Activated CD8-positive, alpha-beta T cell treated with anti-CD3 and anti-CD28 coated beads, Interleukin-2, amount 10 ng/mL, durations not matched to agents 7 days and 5 days (primary cell): ENCODE measurements around the gene PPP1R9B. TPM values are rescaled to one million over a fixed set of nuclear protein-coding genes. Genes with fewer than 3 reads are reported as not detected.
A peak's percentile ranks its signal among the peaks of the same experiment; 100 is the strongest.

Experiments used
- ATAC-seq: fragments of 150-1000 bp; cut with Tn5 transposase; one replicate; pipeline ENCODE4 v1.10.0; 2021; ENCODE audit warnings: moderate library complexity
- CTCF ChIA-PET: fragments of 350-600 bp; sonication (Branson Sonifier 250); formaldehyde crosslinking; loops from one replicate; lab custom pipeline; 2021; ENCODE audit warnings: antibody characterized with exemption; lab: Charles Lee
- POLR2A ChIA-PET: fragments of 350-600 bp; sonication (Branson Sonifier 250); formaldehyde crosslinking; loops from one replicate; lab custom pipeline; 2021; ENCODE audit warnings: antibody characterized with exemption; lab: Charles Lee
- DNase-seq: peaks from one replicate; pipeline ENCODE4 v3.0.0-alpha.2; 2020
- H3K27ac Mint-ChIP-seq: one replicate; pipeline ENCODE4 v1.8.0; 2021; ENCODE audit warnings: mild to moderate bottlenecking, mixed read lengths
- H3K27me3 Mint-ChIP-seq: one replicate; pipeline ENCODE4 v1.8.0; 2021; ENCODE audit warnings: low read depth, mixed read lengths
- H3K36me3 Mint-ChIP-seq: one replicate; pipeline ENCODE4 v1.8.0; 2021; ENCODE audit warnings: low read depth, mixed read lengths
- H3K4me1 Mint-ChIP-seq: one replicate; pipeline ENCODE4 v1.8.0; 2021; ENCODE audit warnings: low read depth, mixed read lengths
- H3K4me3 Mint-ChIP-seq: one replicate; pipeline ENCODE4 v1.8.0; 2021; ENCODE audit warnings: mild to moderate bottlenecking, mixed read lengths
- H3K9me3 Mint-ChIP-seq: one replicate; pipeline ENCODE4 v1.8.0; 2022; ENCODE audit warnings: mixed read lengths; ENCODE audit not compliant: insufficient read depth
- total RNA-seq, 2 experiments: library from RNA; stranded (reverse); gene quantifications; one replicate each; pipeline ENCODE4 v1.2.3, GENCODE V29; 2021

PPP1R9B gene
- total RNA-seq, 2 experiments from 2014 or later: 113 to 115 TPM

DNA sequence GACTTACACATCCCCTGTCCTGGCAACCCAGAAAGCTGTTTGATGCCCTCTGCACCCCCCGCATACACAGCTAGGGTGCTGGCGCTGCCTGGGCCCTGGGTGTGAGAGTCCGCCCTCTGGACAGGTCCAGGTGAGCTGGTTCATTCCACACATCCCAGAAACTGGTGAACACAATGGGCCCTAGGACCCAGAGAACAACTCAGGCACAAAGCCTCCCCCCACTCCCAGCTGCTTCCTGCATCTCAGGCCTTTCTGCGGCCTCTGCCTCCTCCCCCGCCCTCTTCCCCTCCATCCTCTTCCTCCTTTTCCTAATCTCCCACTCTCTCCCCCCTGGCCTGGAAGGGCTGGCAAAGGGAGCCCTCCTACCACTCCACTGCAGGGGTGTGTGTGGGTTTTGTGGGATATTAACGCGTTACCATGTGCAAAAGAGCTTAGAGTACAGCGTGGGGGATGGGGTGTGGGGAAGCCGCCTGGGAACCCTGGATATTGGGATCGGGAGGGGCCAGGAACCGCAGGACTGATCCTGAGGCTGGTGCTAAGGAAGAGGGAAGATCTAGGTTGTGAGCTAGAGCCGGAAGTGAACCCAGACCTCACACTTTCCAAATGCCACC lies 1.6 kb upstream of the PPP1R9B start:
- ChIA-PET CTCF (interaction anchor here (0.8 to 9.7 kb wide), 12 partner anchors 9 to 154 kb away, joined by 3 to 118 read pairs (median 6); partner anchors contain the start of gene SGCA), POLR2A (interaction anchor here (0.7 to 4.2 kb wide), 7 partner anchors 9 to 714 kb away, joined by 3 to 43 read pairs (median 4); partner anchors contain the start of genes PDK2 and TOB1)
- peaks cover 16% of the 10 kb centered on the region for H3K36me3 Mint-ChIP-seq
- no peaks in the 10 kb centered on the region for H3K9me3 Mint-ChIP-seq
- ATAC-seq (peak; percentile 32), DNase-seq (peak; percentile 79)
- H3K4me1 Mint-ChIP-seq: peaks cover 43% of the 10 kb centered on the region
- H3K4me3 Mint-ChIP-seq: peak overlapping the region; percentile 84
- H3K27me3 Mint-ChIP-seq: no peaks in the 10 kb centered on the region
- peak overlapping the region; percentile 94 for H3K27ac Mint-ChIP-seq

DNA sequence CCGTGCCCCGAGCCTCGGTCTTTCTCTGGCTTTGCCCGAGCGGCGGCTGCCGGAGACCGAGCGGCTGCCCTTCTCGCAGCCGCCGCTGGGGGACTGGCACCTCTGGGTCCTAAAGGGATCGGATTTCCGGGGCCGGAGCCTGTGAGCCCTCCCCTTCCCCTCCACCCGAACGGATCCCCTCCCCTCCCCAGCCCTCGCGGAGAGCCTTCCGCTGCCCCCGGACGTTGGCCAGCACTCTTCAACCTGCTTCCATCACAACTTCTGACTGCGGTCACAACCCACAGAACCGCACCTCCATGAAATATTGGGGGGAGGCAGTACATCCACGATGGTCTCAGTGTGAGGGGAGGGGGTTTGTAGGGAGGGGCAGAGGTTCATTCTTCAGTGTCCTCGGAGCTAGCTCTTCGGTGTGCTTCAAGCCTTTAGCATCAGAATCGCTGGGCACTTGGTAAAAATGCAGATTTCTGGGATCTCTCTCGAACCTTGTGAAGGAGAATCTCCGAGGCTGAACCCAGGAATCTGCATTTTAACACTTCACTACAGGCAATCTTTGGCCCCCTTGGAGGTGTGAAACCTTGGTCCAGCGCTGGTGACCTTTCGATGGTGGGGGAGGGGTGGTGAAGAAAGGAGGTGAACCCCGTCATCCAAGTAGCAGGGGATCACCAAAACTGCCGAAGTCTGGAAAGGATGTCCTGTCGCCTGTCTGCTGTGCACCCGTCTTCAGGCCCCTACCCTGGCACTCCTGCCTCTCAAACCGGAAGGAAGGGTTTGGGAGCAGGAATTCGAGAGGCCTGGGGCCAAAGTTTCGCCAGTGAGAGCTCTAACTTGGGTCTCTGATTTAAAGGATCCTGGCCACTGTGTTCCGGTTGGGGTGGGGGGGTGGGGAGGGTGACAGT lies 812 bp upstream of the PPP1R9B start:
- H3K9me3 Mint-ChIP-seq: no peaks in the 10 kb centered on the region
- H3K36me3 Mint-ChIP-seq: peaks cover 23% of the 10 kb centered on the region
- H3K27ac Mint-ChIP-seq: peak overlapping the region; percentile 94
- DNase-seq (peak; percentile 94), ATAC-seq (peak; percentile 77)
- H3K27me3 Mint-ChIP-seq: no peaks in the 10 kb centered on the region
- H3K4me1 Mint-ChIP-seq: peaks cover 49% of the 10 kb centered on the region
- CTCF ChIA-PET: interaction anchor here (0.9 to 9.7 kb wide), 15 partner anchors 10 to 153 kb away, joined by 3 to 118 read pairs (median 5); partner anchors contain the start of genes SAMD14 and SGCA
- peak overlapping the region; percentile 84 for H3K4me3 Mint-ChIP-seq
- POLR2A ChIA-PET: interaction anchor here (0.7 to 4.2 kb wide), 7 partner anchors 8 to 715 kb away, joined by 3 to 43 read pairs (median 4); partner anchors contain the start of genes PDK2 and TOB1

DNA sequence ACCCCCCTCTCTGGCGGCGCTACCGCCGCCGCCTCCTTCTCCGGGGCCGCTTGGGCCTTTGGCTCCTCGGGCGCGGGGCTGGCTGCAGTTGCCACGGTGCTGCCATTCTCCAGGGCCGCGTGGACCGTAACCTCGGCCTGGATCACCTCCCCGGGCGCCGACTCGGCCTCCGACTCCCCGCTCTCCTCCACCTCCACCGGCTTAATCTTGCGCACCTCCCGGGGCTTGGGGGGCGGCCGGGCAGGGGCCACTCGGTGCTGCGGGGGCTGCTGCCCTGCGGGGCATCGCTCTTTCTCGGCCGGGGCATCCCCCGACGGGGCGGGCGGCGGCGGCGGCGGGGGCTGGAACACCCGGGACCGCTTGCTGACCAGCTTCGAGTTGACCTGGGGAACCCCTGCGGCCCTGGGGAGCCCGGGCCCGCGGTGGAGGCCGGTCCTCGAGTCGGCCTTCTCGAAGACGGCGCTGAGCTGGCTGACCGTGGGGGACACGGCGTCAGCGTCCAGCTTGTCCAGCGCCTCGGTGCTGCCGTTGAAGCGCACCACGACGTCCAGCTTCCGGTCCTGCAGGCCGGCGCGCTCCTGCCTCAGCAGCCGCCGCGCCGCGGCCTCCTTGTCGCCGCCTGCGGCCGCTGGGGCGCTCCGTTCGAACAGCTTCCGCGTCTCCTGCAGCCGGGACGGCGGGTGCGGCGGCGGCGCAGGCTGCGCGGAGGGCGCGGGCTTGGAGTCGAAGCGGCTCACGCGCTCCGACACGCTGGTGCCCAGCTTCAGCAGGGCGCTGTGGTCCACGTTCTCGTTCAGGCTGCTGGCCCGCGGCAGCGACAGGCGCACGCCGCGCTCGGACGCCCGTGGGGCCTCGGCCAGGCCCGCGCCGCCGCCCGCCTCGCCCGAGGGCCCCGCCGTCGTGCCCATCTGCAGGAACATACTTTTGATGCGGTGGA lies 792 bp downstream of the PPP1R9B start:
- ChIA-PET CTCF (interaction anchor here (0.7 to 9.7 kb wide), 6 partner anchors 8 to 56 kb away, joined by 3 to 118 read pairs (median 6); no protein-coding TSS in a partner anchor), POLR2A (interaction anchor here (0.7 to 4.2 kb wide), 4 partner anchors 9 to 576 kb away, joined by 3 to 43 read pairs (median 4); no protein-coding TSS in a partner anchor)
- peaks cover 53% of the 10 kb centered on the region for H3K4me1 Mint-ChIP-seq

DNA sequence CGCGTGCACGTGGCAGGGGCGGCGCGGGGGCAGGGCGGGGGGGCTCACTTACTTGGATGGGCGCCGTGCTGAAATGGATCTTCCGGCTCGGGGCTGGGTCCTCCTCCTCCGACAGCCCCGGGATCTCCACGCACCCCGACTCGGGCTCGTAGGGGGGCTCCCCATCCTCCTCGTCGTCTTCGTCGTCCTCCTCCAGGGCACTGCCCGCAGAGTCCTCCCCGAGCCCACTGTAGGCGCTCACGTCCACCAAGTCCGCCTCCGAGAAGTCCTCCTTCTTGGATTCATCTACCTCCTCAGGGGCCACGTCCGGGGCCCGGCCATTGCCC lies 1.4 kb downstream of the PPP1R9B start:
- ChIA-PET POLR2A (interaction anchor here (1.3 to 4.2 kb wide), 2 partner anchors 8 to 12 kb away, joined by 5 to 43 read pairs; no protein-coding TSS in a partner anchor), CTCF (interaction anchor here (1.4 to 9.7 kb wide), 5 partner anchors 9 to 32 kb away, joined by 4 to 118 read pairs (median 8); no protein-coding TSS in a partner anchor)
- Mint-ChIP-seq H3K4me3 (peak overlapping the region; percentile 95), H3K36me3 (peaks cover 43% of the 10 kb centered on the region), H3K9me3 (no peaks in the 10 kb centered on the region), H3K4me1 (peaks cover 53% of the 10 kb centered on the region), H3K27me3 (no peaks in the 10 kb centered on the region), H3K27ac (peak overlapping the region; percentile 86)
- no peak for DNase-seq
- ATAC-seq: no peak

More for the DNA sequence above, 792 bp downstream of the PPP1R9B start:
- Mint-ChIP-seq H3K9me3 (no peaks in the 10 kb centered on the region), H3K4me3 (peak overlapping the region; percentile 95), H3K36me3 (peaks cover 36% of the 10 kb centered on the region), H3K27ac (peak overlapping the region; percentile 86), H3K27me3 (no peaks in the 10 kb centered on the region)
- DNase-seq (peak; percentile 62), ATAC-seq (peak; percentile 29)

DNA sequence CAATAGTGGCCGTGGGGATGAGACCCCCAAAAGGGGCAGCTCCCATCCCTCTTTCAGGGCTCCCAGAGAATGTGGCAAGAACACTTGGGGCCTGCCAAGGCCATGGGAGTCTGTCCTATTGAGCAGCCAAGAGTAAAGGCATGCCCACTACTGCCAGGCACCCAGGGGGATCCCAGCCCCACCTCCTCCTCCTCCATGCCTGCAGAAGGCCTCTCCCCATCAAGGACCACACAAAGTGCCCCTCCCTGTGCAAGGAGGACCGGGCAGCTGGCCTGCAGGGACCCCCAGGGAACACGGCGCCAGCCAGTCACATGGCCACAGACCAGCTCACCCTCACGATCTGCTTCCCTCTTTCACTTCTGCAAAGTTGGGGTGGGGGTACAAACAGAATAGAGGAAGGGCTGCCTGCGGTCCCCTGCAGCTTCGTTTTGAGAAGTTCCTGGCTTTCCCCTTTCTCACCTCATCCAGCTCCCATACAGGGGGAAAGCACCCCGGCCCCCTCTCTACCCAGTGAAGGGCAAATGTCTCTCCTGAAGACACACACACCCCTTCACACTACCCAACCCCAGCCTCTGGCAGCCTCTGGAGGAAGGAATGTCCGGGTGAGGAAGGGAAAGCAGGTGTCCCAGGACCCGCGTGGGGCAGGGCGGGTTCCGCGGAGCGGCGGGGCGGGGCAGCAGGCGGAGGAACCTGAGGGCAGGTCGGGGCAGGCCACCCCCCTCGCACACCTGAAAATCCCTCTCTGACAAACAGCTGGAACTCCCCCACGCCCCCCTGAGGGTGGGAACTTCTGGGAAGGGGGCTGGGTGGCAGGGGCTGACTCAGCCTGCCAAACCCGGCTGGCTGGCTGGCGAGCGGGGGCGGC lies 2.0 kb downstream of the PPP1R9B start:
- CTCF ChIA-PET: interaction anchor here (1.0 to 9.7 kb wide), 8 partner anchors 9 to 54 kb away, joined by 3 to 118 read pairs (median 8); no protein-coding TSS in a partner anchor
- DNase-seq (peak; percentile 56), ATAC-seq (peak; percentile 3)
- Mint-ChIP-seq H3K4me3 (peak overlapping the region; percentile 95), H3K36me3 (peaks cover 49% of the 10 kb centered on the region), H3K27ac (peak overlapping the region; percentile 86), H3K4me1 (peaks cover 55% of the 10 kb centered on the region), H3K27me3 (no peaks in the 10 kb centered on the region), H3K9me3 (no peaks in the 10 kb centered on the region)
- POLR2A ChIA-PET: interaction anchor here (0.9 kb wide), 2 partner anchors 12 to 18 kb away, joined by 3 read pairs; partner anchors contain the start of gene SAMD14

DNA sequence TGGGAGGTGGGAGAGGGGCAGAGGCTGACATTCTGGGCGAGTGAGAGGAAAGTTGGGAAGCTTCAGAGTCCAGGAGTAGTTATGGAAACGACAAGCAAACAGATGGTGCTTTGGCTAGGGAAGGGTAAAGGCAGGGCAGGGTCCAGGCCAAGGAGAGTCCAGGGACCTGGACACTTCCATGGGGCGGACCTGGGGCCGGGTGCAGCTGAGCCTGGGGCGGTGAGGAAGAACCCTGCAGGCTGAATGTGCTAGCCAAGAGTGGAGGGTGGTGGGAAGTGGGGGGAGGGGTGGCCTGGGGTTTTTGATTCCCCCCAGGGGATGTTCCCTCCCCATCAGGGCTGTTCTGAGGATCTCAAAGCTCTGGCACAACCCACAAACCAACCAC lies 2.6 kb downstream of the PPP1R9B start:
- peak overlapping the region; percentile 95 for H3K4me3 Mint-ChIP-seq

DNA sequence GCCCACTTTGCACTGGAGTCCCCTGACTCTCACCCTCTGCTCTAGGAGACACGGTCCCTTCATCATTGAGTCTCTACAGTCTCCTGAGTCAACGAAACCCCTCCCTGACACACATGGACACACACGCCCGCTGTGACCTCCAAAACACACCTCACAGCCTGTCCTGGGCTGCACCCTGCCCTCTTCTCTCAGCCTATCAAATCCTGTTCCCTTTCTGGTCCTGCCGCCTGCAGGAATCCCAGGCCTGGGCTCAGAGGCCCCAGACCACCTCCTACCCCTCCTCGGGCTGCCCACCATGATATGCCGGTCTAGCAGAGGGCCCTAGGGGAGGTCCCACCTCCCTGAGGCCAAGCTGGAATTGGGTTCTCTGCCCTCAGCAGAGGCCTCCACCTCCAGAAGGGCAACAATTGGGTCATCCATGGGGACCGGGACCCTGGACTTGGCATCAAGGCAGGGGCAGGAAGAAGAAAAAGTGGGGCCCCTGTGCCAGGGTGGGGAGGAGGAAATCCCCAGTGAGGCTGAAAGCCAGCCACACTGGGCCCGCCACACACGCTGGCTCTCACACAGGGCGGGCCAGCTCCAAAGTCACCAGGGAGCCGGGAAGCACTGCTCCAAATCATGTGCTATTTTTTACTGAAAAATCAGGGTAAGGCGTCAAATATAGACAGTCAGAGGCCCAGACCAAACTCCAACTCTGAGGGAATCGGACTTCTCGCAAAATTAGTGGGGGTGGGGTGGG lies 3.4 kb downstream of the PPP1R9B start:
- DNase-seq: no peak
- no peak for ATAC-seq
- H3K27ac Mint-ChIP-seq: peak overlapping the region; percentile 84
- H3K4me3 Mint-ChIP-seq: peak overlapping the region; percentile 95
- H3K4me1 Mint-ChIP-seq: peaks cover 60% of the 10 kb centered on the region
- H3K27me3 Mint-ChIP-seq: no peaks in the 10 kb centered on the region
- POLR2A ChIA-PET: interaction anchor here (1.4 kb wide), 1 partner anchor 15 kb away, joined by 7 read pairs; no protein-coding TSS in a partner anchor
- H3K9me3 Mint-ChIP-seq: no peaks in the 10 kb centered on the region
- CTCF ChIA-PET: interaction anchor here (1.2 to 9.7 kb wide), 7 partner anchors 8 to 53 kb away, joined by 3 to 118 read pairs (median 8); no protein-coding TSS in a partner anchor
- peaks cover 60% of the 10 kb centered on the region for H3K36me3 Mint-ChIP-seq

More for the DNA sequence above, 2.6 kb downstream of the PPP1R9B start:
- ATAC-seq (no peak), DNase-seq (no peak)
- Mint-ChIP-seq H3K36me3 (peaks cover 52% of the 10 kb centered on the region), H3K9me3 (no peaks in the 10 kb centered on the region), H3K4me1 (peaks cover 59% of the 10 kb centered on the region), H3K27me3 (no peaks in the 10 kb centered on the region), H3K27ac (peak overlapping the region; percentile 86)
- CTCF ChIA-PET: interaction anchor here (1.0 to 9.7 kb wide), 10 partner anchors 8 to 54 kb away, joined by 3 to 118 read pairs (median 6); no protein-coding TSS in a partner anchor
- POLR2A ChIA-PET: interaction anchor here (0.9 kb wide), 2 partner anchors 13 to 18 kb away, joined by 3 read pairs; partner anchors contain the start of gene SAMD14

DNA sequence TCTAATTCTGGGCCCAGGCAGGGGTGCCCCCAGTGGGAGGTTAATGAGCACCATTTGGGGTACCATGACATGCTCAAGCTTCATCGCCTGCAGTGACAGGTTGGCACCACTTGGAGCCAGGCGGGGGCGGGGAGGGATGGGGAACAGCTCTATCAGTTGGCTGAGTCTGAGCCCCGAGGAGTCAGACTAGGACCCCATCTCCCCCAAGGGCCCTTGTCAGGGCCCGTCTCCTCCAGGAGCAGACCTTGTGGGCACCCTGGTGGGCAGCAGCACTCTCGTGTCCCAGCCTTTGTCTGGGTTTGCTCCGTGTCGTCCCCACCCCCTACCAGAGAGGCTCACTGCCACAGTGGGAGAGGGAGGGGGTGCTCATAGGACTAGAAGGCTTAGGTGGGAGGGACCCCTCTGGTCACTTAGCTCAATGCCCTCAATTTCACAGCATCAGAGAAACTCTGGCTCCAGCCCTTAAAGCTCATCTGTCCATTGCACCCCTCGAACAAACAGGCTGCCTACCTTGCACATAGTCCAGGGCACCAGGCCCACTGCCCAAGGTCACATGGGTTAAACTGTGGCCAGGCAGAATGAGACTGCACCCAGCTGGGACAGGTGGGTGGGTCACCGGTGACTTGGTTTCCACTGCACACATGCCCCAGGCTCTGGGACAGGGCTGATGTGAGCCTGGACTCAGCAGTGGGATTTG lies 4.1 kb downstream of the PPP1R9B start:
- peak overlapping the region; percentile 84 for H3K27ac Mint-ChIP-seq
- no peaks in the 10 kb centered on the region for H3K9me3 Mint-ChIP-seq
- CTCF ChIA-PET: interaction anchor here (1.2 to 9.7 kb wide), 6 partner anchors 7 to 52 kb away, joined by 3 to 118 read pairs (median 10); no protein-coding TSS in a partner anchor
- peaks cover 67% of the 10 kb centered on the region for H3K36me3 Mint-ChIP-seq
- no peak for ATAC-seq
- H3K27me3 Mint-ChIP-seq: no peaks in the 10 kb centered on the region
- no peak for DNase-seq
- H3K4me3 Mint-ChIP-seq: peak overlapping the region; percentile 95
- H3K4me1 Mint-ChIP-seq: peaks cover 61% of the 10 kb centered on the region
- POLR2A ChIA-PET: interaction anchor here (1.4 kb wide), 1 partner anchor 15 kb away, joined by 7 read pairs; no protein-coding TSS in a partner anchor
